ENCODE results near the gene IKZF4.

DNA sequence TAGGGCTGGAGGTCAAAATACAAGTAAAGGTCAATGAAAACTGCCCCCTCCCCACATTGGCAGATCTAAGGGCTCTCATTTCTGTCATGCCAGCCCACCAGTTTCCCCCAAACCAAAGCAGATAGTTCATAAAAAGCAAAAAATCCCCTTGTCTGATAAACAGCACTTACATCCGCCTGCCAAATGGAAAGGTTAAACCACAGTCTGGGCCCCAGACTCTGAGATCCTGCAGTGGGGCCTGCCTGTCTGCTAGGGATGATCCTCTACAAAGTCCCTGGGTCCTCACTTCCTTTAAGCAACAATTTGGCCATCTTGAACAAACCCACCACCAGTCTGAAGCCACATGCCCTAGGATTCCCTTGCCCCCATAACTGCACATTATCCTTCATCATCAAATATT lies 11.1 kb downstream of the IKZF4 start:
- no peak for TF ChIP-seq JUND (IDR thresholded peaks at IDR 0.05; ENCODE audit: low read length)
- TF ChIP-seq ZNF274 (IDR thresholded peaks at IDR 0.05; ENCODE audit: borderline replicate concordance, extremely low read depth, low read length): no peak
- TF ChIP-seq POLR2AphosphoS5 (IDR thresholded peaks at IDR 0.05; ENCODE audit: low read depth, low read length): no peak
- TF ChIP-seq, protein P1, sequence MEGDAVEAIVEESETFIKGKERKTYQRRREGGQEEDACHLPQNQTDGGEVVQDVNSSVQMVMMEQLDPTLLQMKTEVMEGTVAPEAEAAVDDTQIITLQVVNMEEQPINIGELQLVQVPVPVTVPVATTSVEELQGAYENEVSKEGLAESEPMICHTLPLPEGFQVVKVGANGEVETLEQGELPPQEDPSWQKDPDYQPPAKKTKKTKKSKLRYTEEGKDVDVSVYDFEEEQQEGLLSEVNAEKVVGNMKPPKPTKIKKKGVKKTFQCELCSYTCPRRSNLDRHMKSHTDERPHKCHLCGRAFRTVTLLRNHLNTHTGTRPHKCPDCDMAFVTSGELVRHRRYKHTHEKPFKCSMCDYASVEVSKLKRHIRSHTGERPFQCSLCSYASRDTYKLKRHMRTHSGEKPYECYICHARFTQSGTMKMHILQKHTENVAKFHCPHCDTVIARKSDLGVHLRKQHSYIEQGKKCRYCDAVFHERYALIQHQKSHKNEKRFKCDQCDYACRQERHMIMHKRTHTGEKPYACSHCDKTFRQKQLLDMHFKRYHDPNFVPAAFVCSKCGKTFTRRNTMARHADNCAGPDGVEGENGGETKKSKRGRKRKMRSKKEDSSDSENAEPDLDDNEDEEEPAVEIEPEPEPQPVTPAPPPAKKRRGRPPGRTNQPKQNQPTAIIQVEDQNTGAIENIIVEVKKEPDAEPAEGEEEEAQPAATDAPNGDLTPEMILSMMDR (IDR thresholded peaks at IDR 0.05; ENCODE audit: control extremely low read depth in 1 of 3, insufficient read depth in 1 of 3, low read depth in 1 of 3, low read length in 3 of 3): no peak
- no peak for TF ChIP-seq SIN3A (conservative IDR thresholded peaks at IDR 0.05 in 1 of 2, IDR thresholded peaks at IDR 0.05 in 1 of 2; ENCODE audit: low read depth in 1 of 2, low read length in 2 of 2)
- no peak for TF ChIP-seq EP300 (IDR thresholded peaks at IDR 0.05; ENCODE audit: borderline replicate concordance in 1 of 2, low read depth in 2 of 2, low read length in 2 of 2)
- TF ChIP-seq, protein P2, sequence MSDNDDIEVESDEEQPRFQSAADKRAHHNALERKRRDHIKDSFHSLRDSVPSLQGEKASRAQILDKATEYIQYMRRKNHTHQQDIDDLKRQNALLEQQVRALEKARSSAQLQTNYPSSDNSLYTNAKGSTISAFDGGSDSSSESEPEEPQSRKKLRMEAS (IDR thresholded peaks at IDR 0.05): no peak
- TF ChIP-seq RFX5 (IDR thresholded peaks at IDR 0.05; ENCODE audit: borderline replicate concordance, low read depth, low read length): no peak

Data from H1 (cell line).